H7 (cell line): ENCODE measurements around the gene PHLPP1. TPM values are rescaled to one million over a fixed set of nuclear protein-coding genes. Genes with fewer than 3 reads are reported as not detected.
"Not testable (repeated sequence)": the region's sequence is repeated elsewhere in the genome, so short reads cannot be mapped to it uniquely, and the experiment has no call there.

Source experiments
- DNase-seq: peaks from one replicate; pipeline ENCODE4 v3.0.0; 2012
- H3K27me3 ChIP-seq: 2 replicates; pipeline ENCODE4 v1.6.0; 2011; ENCODE audit warnings: mild to moderate bottlenecking, low read length; ENCODE audit not compliant: control insufficient read depth, insufficient read depth
- H3K36me3 ChIP-seq: replicated peaks from 2 replicates; pipeline ENCODE4 v1.5.1; 2011; ENCODE audit warnings: low read length; ENCODE audit not compliant: control insufficient read depth, insufficient read depth
- H3K4me3 ChIP-seq: 2 replicates; pipeline ENCODE4 v1.5.1; 2011; ENCODE audit warnings: low read depth, mild to moderate bottlenecking, control low read depth, low read length, moderate library complexity; ENCODE audit not compliant: insufficient read depth
- total RNA-seq: library from RNA; depleted of rRNA; stranded (reverse); fragments of >200 nt; shearing (Covaris generic); gene quantifications from 2 replicates; pipeline ENCODE4 v1.2.3, GENCODE V29; 2014

Gene PHLPP1
- total RNA-seq, 1 experiment from 2014 or later: 23.0 TPM

DNA sequence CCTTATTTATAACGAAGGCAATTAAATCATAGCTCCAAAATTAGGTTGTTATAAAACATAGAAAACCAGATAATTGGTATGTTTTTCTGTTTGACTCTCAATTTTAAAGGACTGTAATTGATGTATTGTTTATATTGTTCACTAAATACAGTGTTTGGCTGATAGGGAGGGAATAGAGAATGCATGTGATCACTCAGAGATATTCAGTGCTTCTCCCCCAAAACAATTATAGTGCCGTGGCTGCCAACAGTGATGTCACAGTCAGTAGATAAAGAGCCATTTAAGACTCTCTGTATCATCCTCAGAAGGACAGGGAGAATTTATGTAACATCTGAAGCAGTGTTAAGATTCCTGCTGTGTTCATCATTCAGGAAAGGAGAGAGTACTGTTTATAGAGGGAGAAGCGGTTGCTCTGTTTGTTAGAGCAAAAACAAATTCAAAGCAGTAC, 69.6 kb downstream of the PHLPP1 start:
- H3K36me3 ChIP-seq: no peaks in the 10 kb centered on the region
- DNase-seq: no peak
- H3K27me3 ChIP-seq: no peaks in the 10 kb centered on the region
- H3K4me3 ChIP-seq: no peak overlapping the region

DNA sequence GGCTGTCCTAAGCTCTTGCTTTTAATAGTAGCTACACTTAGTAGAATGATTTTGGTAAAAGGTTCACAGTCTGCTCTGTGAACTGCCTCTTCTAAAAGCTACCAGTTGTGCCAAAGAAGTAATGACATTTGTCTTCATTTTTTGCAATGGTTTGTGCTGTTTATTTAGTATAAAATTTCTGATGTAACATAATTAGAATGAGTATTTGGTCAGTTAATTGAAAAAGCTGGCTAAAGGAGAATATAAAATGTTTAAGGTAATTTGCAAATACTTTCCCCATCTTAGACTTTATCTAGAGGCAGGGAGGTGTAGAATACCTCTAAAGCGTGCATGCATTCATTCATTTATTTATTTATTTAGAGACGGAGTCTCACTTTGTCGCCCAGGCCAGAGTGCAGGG, 71.3 kb downstream of the PHLPP1 start:
- DNase-seq: no peak
- no peaks in the 10 kb centered on the region for H3K27me3 ChIP-seq
- H3K4me3 ChIP-seq: no peak overlapping the region
- H3K36me3 ChIP-seq: no peaks in the 10 kb centered on the region

DNA sequence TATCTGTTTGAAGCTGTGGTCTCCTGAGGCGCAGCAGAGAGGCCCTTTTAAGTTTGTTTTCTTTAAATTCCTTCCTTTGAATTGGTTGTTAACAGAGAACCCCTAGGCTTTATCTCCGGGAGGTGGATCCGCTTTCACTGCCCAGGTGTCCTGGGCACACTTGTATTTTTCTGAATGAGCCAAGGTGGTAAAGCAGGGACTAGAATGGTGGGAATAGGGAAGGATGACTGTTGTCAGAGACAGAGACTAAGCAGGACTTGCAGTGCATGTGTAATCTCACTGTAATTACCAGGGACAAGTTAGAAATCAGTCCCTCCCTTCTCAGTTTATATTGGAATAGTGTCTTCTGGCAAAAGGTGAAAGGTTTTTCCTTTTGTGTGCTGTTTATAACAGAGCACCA, 72.8 kb downstream of the PHLPP1 start:
- no peak overlapping the region for H3K4me3 ChIP-seq
- H3K27me3 ChIP-seq: no peaks in the 10 kb centered on the region
- DNase-seq: no peak
- no peaks in the 10 kb centered on the region for H3K36me3 ChIP-seq

DNA sequence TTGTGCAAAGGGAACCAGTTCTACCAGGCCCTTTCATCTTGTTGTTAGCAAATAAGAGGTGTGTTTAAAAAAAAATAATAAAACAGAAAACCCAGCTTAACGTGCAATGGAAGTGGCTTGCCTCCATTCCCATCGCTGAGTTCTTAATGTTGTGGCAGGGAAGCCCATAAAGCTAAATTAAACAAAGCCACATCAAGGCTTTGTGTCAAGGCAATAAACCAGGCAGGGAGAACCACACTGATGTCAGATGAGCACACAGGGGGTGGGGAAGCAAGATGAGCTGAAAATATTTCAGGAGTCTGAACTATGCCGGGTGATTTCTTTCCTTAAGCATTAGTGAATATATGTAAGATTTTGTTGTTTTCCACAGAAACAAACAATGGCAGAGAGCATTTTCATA, 73.5 kb downstream of the PHLPP1 start:
- Histone ChIP-seq H3K27me3 (no peaks in the 10 kb centered on the region), H3K4me3 (no peak overlapping the region)
- no peak for DNase-seq

GRCh38 chr18:62790871-62791772, 75.8 kb downstream of the PHLPP1 start:
- no peak for DNase-seq
- no peak overlapping the region for H3K4me3 ChIP-seq
- no peaks in the 10 kb centered on the region for H3K36me3 ChIP-seq
- H3K27me3 ChIP-seq: no peaks in the 10 kb centered on the region

More for the DNA sequence above, 73.5 kb downstream of the PHLPP1 start:
- no peaks in the 10 kb centered on the region for H3K36me3 ChIP-seq

GRCh38 chr18:62792016-62792415, 76.7 kb downstream of the PHLPP1 start:
- Histone ChIP-seq H3K27me3 (no peaks in the 10 kb centered on the region), H3K4me3 (no peak overlapping the region), H3K36me3 (no peaks in the 10 kb centered on the region)
- no peak for DNase-seq

- Histone ChIP-seq H3K27me3 (no peaks in the 10 kb centered on the region), H3K36me3 (no peaks in the 10 kb centered on the region), H3K4me3 (no peak overlapping the region)
- no peak for DNase-seq
These were observed 80.5 kb downstream of the PHLPP1 start for GRCh38 chr18:62795813-62796212.

DNA sequence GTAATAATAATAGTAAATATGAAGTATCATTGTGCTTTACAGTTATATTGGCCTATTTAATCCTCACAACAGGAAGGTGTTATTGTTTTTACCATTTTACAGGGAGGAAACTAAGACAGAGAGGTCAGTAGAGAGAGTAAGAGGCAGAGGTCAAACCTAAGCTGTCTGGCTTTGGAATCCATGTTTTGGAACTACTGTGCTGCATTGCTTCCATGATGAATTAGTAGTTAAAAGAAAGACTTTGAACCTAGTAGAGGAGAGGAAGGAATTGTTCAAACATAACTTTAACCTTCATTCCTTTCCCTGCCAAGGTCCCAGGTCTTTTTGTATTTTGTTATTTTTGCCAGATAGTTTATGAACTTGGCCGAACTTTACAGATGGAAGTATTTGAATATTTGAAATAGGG, 80.9 kb downstream of the PHLPP1 start:
- no peak for DNase-seq
- Histone ChIP-seq H3K4me3 (no peak overlapping the region), H3K36me3 (no peaks in the 10 kb centered on the region), H3K27me3 (no peaks in the 10 kb centered on the region)

- Histone ChIP-seq H3K27me3 (no peaks in the 10 kb centered on the region), H3K4me3 (no peak overlapping the region), H3K36me3 (no peaks in the 10 kb centered on the region)
- no peak for DNase-seq
These were observed 82.0 kb downstream of the PHLPP1 start for GRCh38 chr18:62797329-62797728.

DNA sequence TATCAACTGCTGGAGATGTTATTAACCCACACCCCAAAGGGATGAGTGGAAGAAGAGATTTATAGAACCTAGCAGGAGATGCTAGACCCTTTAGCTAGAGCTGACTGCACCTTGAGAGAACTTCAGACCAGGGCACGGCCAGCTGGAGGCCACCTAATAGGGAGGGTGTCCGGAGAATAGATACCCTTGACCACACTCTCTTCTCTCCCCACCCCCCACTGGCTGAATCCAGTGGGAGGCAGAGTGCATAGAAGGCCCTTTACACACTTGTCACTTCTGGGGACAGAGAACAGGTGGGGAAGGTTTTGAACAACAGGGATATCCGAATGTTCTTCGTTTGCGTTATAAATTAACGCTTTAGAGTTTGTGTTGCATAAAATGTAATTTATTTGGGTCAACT, 84.6 kb downstream of the PHLPP1 start:
- no peaks in the 10 kb centered on the region for H3K36me3 ChIP-seq

DNA sequence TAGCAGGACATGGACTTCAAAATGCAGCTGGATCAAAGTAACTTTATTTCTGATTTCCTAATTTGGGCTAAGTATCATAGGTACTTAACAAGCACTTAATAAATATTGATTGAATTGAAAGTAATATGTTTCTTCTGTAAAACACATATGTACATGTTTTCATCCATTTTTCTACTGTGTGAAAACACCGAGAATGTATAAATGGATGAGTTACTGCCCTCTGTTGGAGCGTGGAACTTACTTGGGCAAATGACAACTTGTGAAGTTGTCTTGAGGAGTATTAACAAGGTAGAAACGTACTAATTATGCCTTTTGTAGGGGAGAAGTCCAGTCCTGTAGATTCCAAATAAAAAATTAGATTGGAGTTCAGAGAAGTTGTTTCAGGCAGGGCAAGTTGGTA, 87.2 kb downstream of the PHLPP1 start:
- H3K4me3 ChIP-seq: no peak overlapping the region
- no peaks in the 10 kb centered on the region for H3K27me3 ChIP-seq
- no peak for DNase-seq
- no peaks in the 10 kb centered on the region for H3K36me3 ChIP-seq

More for the DNA sequence above, 84.6 kb downstream of the PHLPP1 start:
- Histone ChIP-seq H3K4me3 (no peak overlapping the region), H3K27me3 (no peaks in the 10 kb centered on the region)
- no peak for DNase-seq

DNA sequence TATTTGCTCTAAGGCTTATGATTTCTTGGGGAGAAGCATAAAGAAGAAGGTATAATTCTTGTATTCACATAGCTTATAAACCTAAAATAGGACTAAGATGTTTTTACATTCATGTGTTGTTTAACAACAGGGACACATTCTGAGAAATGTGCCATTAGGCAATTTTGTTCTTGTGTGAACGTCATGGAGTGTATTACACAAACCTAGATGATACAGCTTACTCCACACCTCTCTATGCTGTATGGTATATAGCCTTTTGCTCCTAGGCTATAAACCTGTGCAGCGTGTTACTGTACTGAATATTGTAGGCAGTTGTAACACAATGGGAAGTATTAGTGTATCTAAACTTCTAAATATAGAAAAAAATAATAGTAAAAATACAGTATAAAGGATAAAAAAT, 92.1 kb downstream of the PHLPP1 start:
- DNase-seq: no peak
- Histone ChIP-seq H3K27me3 (no peaks in the 10 kb centered on the region), H3K4me3 (no peak overlapping the region)

DNA sequence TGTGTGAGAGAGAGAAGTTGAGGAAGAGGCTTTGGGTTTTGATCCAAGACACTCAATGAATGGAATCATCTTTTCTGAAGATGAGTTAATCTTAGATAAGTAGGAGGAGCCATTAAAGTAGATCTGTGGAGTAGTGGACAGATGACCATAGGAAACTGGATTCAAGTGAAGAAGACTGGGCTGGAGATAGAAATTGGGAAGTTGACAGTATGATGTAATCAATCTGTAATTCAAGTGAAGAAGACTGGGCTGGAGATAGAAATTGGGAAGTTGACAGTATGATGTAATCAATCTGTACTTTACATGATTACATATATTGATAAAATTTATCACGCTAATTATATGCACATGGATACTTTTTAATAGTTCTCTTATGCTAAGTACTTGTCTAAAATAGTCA, 92.8 kb downstream of the PHLPP1 start:
- Histone ChIP-seq H3K36me3 (no peaks in the 10 kb centered on the region), H3K27me3 (no peaks in the 10 kb centered on the region), H3K4me3 (no peak overlapping the region)
- DNase-seq: no peak

More for the DNA sequence above, 92.1 kb downstream of the PHLPP1 start:
- no peaks in the 10 kb centered on the region for H3K36me3 ChIP-seq

DNA sequence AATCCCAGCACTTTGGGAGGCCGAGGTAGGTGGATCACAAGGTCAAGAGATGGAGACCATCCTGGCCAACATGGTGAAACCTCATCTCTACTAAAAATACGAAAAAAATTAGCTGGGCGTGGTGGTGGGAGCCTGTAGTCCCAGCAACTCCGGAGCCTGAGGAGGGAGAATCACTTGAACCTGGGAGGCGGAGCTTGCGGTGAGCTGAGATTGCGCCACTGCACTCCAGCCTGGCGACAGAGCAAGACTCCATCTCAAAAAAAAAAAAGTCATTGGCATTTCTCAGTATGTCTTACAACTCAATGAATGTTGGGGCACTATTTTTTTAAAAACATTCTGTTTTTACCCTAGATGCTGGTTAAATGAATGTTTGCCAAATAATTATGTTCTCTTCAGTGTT, 94.1 kb downstream of the PHLPP1 start:
- DNase-seq, H3K27me3 ChIP-seq, H3K36me3 ChIP-seq, H3K4me3 ChIP-seq: not testable (repeated sequence)

- no peak overlapping the region for H3K4me3 ChIP-seq
- no peak for DNase-seq
- no peaks in the 10 kb centered on the region for H3K27me3 ChIP-seq
These were observed 94.6 kb downstream of the PHLPP1 start for GRCh38 chr18:62809900-62810299.

More at GRCh38 chr18:62809900-62810299, 94.6 kb downstream of the PHLPP1 start:
- H3K36me3 ChIP-seq: no peaks in the 10 kb centered on the region
